Hepatocyte (in vitro differentiated cells): ENCODE measurements around the gene USP47. TPM values are rescaled to one million over a fixed set of nuclear protein-coding genes. Genes with fewer than 3 reads are reported as not detected.

Source experiments
- DNase-seq: peaks from one replicate; pipeline ENCODE4 v3.0.0-alpha.2; 2016; ENCODE audit warnings: low spot score
- H2AFZ ChIP-seq: fragments of 200-600 bp; sonication (generic); 2 replicates; pipeline ENCODE4 v1.6.0; 2016; ENCODE audit warnings: antibody characterized with exemption, mild to moderate bottlenecking
- H3K27ac ChIP-seq: fragments of 200-600 bp; sonication (generic); 2 replicates; pipeline ENCODE4 v1.5.1; 2016; ENCODE audit warnings: mild to moderate bottlenecking
- H3K27me3 ChIP-seq: fragments of 200-600 bp; sonication (generic); 2 replicates; pipeline ENCODE4 v1.6.1; 2016
- H3K36me3 ChIP-seq: fragments of 200-600 bp; sonication (generic); replicated peaks from 2 replicates; pipeline ENCODE4 v1.5.1; 2016; ENCODE audit warnings: low read depth; ENCODE audit not compliant: insufficient read depth
- H3K4me1 ChIP-seq: fragments of 200-600 bp; sonication (generic); 2 replicates; pipeline ENCODE4 v1.5.1; 2016; ENCODE audit warnings: mild to moderate bottlenecking, moderate library complexity; ENCODE audit not compliant: insufficient read depth
- H3K4me2 ChIP-seq: fragments of 200-600 bp; sonication (generic); 2 replicates; pipeline ENCODE4 v1.6.0; 2016
- H3K4me3 ChIP-seq: fragments of 200-600 bp; sonication (generic); 2 replicates; pipeline ENCODE4 v1.5.1; 2016; ENCODE audit warnings: mild to moderate bottlenecking
- H3K79me2 ChIP-seq: fragments of 200-600 bp; sonication (generic); 2 replicates; pipeline ENCODE4 v1.6.0; 2017; ENCODE audit warnings: mild to moderate bottlenecking
- H3K9me2 ChIP-seq: fragments of 200-600 bp; sonication (generic); replicated peaks from 2 replicates; pipeline ENCODE4 v1.6.0; 2017; ENCODE audit warnings: mild to moderate bottlenecking; ENCODE audit not compliant: insufficient read depth
- H3K9me3 ChIP-seq: fragments of 200-600 bp; sonication (generic); 2 replicates; pipeline ENCODE4 v1.5.1; 2016; ENCODE audit warnings: low read depth, mild to moderate bottlenecking
- H4K20me1 ChIP-seq: fragments of 200-600 bp; sonication (generic); 2 replicates; pipeline ENCODE4 v1.6.0; 2016; ENCODE audit warnings: mild to moderate bottlenecking; ENCODE audit not compliant: insufficient read depth, poor library complexity, severe bottlenecking
- CTCF ChIP-seq: fragments of 200-600 bp; sonication (generic); IDR thresholded peaks from 2 replicates; pipeline ENCODE4 v1.5.1; 2016; ENCODE audit warnings: antibody characterized with exemption, mild to moderate bottlenecking; ENCODE audit not compliant: poor library complexity
- EZH2 ChIP-seq: fragments of 200-600 bp; sonication (generic); IDR thresholded peaks from 2 replicates; pipeline ENCODE4 v1.6.1; 2016; ENCODE audit warnings: antibody characterized with exemption, mild to moderate bottlenecking, borderline replicate concordance
- EZH2phosphoT487 ChIP-seq: fragments of 200-600 bp; sonication (generic); IDR thresholded peaks from one replicate; pipeline ENCODE4 v1.6.1; 2018; ENCODE audit warnings: antibody characterized with exemption, mild to moderate bottlenecking, low read depth, moderate library complexity; ENCODE audit not compliant: unreplicated experiment, severe bottlenecking
- WGBS: methylation state at CpG from one replicate; pipeline ENCODE4 v1.1.6; 2016; ENCODE audit warnings: low lambda C conversion rate; ENCODE audit errors: missing lambda C conversion rate; 5-methylcytosine and 5-hydroxymethylcytosine counted together
- polyA plus RNA-seq: library from polyadenylated mRNA; unstranded; fragments of >200 nt; fragmentation: Nextera tagmentation; extraction: Ambion mirVana; gene quantifications from 2 replicates; pipeline ENCODE4 v1.2.1, GENCODE V29; 2016
- total RNA-seq: library from RNA; depleted of rRNA; stranded (reverse); fragments of >200 nt; gene quantifications from 2 replicates; pipeline ENCODE4 v1.2.3, GENCODE V29; 2014

USP47 gene
- total and polyA plus RNA-seq, 2 experiments from 2014 or later = 34.0 to 76.9 TPM

GRCh38 chr11:11973866-11974265 is 132.1 kb downstream of the USP47 start:
- TF ChIP-seq EZH2 = no peak
- no peak for TF ChIP-seq CTCF
- TF ChIP-seq EZH2phosphoT487 = no peak
- peak overlapping the region; percentile 55 for H3K27ac ChIP-seq
- H3K79me2 ChIP-seq = no peaks in the 10 kb centered on the region
- H3K4me1 ChIP-seq = peaks cover 46% of the 10 kb centered on the region
- no peaks in the 10 kb centered on the region for H3K9me3 ChIP-seq
- no peak overlapping the region for H3K4me3 ChIP-seq
- H3K36me3 ChIP-seq = no peaks in the 10 kb centered on the region
- no peak overlapping the region for H3K4me2 ChIP-seq
- no peaks in the 10 kb centered on the region for H4K20me1 ChIP-seq
- H3K27me3 ChIP-seq = no peaks in the 10 kb centered on the region
- 92% methylated on average over 4 of the region's 4 CpGs for WGBS
- H3K9me2 ChIP-seq = no peaks in the 10 kb centered on the region
- DNase-seq = no peak
- no peak overlapping the region for H2AFZ ChIP-seq

GRCh38 chr11:11975201-11976092 is 133.7 kb downstream of the USP47 start:
- Histone ChIP-seq H3K4me3 (no peak overlapping the region), H3K27me3 (no peaks in the 10 kb centered on the region), H3K9me3 (no peaks in the 10 kb centered on the region), H3K27ac (peak overlapping the region; percentile 81), H3K4me1 (peaks cover 56% of the 10 kb centered on the region), H3K4me2 (no peak overlapping the region), H3K79me2 (no peaks in the 10 kb centered on the region), H2AFZ (no peak overlapping the region), H3K36me3 (no peaks in the 10 kb centered on the region), H3K9me2 (no peaks in the 10 kb centered on the region), H4K20me1 (no peaks in the 10 kb centered on the region)
- WGBS = 79% methylated on average over 11 of the region's 11 CpGs
- DNase-seq = no peak
- TF ChIP-seq EZH2phosphoT487 = no peak

GRCh38 chr11:11976481-11977127 is 134.8 kb downstream of the USP47 start:
- Histone ChIP-seq H4K20me1 (no peaks in the 10 kb centered on the region), H2AFZ (no peak overlapping the region), H3K4me1 (peaks cover 52% of the 10 kb centered on the region), H3K4me3 (no peak overlapping the region), H3K27me3 (no peaks in the 10 kb centered on the region), H3K36me3 (no peaks in the 10 kb centered on the region), H3K9me3 (no peaks in the 10 kb centered on the region), H3K27ac (peak overlapping the region; percentile 81), H3K9me2 (no peaks in the 10 kb centered on the region), H3K4me2 (peak overlapping the region; percentile 59), H3K79me2 (no peaks in the 10 kb centered on the region)
- WGBS = 93% methylated on average over 6 of the region's 6 CpGs
- TF ChIP-seq CTCF (no peak), EZH2 (no peak), EZH2phosphoT487 (no peak)
- DNase-seq = no peak
